Measurements from ENCODE around the gene CBS.
"Not testable (repeated sequence)": the region's sequence is repeated elsewhere in the genome, so short reads cannot be mapped to it uniquely, and the experiment has no call there.

The CBS gene

DNA sequence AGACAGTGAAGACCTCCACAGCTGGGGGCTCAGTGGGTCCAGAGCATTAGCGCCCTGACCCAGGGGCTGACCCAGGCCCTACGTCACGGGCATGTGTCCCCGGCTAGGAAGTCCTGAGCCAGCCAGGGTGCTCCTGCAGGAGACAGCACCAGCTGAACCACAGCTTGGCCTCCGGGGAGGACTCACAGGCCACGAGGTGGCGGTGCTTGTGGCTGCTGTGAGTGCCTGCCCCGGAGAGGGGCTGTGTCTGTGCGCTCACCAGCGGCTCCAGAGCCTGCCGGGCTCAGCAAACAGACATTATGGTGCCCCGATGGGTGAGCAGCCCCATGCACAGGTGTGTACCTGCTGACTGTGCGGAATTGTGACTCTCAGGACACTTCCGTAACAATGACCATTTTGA lies 31.1 kb downstream of the CBS start:
- not testable (repeated sequence) for H3K79me1 ChIP-seq (ENCODE audit: low read depth, low read length); H3K4me2 ChIP-seq (ENCODE audit: insufficient read depth, low read length, poor library complexity, severe bottlenecking)

DNA sequence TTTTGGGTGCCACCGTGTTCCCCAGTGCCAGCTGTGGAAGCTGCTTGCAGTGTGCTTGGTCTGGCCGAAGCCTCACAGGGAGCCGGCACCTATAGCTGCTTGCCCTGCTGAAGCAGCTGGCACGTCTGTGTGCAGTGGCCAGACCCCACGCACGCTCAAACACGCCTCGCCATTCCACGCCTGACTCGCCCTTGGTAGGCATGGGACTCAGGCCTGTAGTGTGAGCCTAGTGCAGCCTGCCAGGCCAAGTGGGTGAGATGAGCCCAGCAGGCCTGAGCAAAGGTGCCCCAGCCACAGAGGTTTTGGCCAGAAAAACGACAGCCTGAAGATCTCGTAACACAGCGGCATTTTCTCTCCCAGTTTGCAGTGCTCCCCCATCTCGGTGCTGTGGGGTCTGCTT lies 32.3 kb downstream of the CBS start:
- not testable (repeated sequence) for H2AK5ac ChIP-seq (ENCODE audit: low read depth, low read length); H3K4me1 ChIP-seq (ENCODE audit: control insufficient read depth in 2 of 2, insufficient read depth in 1 of 2, low read depth in 1 of 2, low read length in 2 of 2); H2BK12ac ChIP-seq (ENCODE audit: low read length); H3K36me3 ChIP-seq (replicated peaks in 1 of 2; ENCODE audit: control insufficient read depth in 2 of 2, insufficient read depth in 2 of 2, low read length in 2 of 2); H4K8ac ChIP-seq (ENCODE audit: low read depth, low read length); H2BK120ac ChIP-seq (ENCODE audit: low read depth, low read length); H3K4ac ChIP-seq (ENCODE audit: low read length); H2BK5ac ChIP-seq (ENCODE audit: low read length); H2AFZ ChIP-seq (ENCODE audit: low read length); H3K9me3 ChIP-seq (replicated peaks in 1 of 2; ENCODE audit: control insufficient read depth in 2 of 2, insufficient read depth in 1 of 2, low read depth in 1 of 2, low read length in 2 of 2); H3K4me3 ChIP-seq (ENCODE audit: low read length in 2 of 2); DNase-seq (ENCODE audit: low spot score); H3K79me1 ChIP-seq (ENCODE audit: low read depth, low read length); H3K4me2 ChIP-seq (ENCODE audit: insufficient read depth, low read length, poor library complexity, severe bottlenecking); H3K14ac ChIP-seq (ENCODE audit: low read length); H4K91ac ChIP-seq (ENCODE audit: low read depth, low read length, poor library complexity); H3K9ac ChIP-seq (ENCODE audit: low read depth, low read length, poor library complexity); H3K27ac ChIP-seq (replicated peaks; ENCODE audit: low read length); H2BK15ac ChIP-seq (ENCODE audit: low read length); H3K23ac ChIP-seq (ENCODE audit: low read depth, low read length, poor library complexity); H3K27me3 ChIP-seq (ENCODE audit: control insufficient read depth in 3 of 3, insufficient read depth in 3 of 3, low read depth in 1 of 3, low read length in 3 of 3); H3K18ac ChIP-seq (ENCODE audit: low read length)
- no CpG with 5 or more reads among the region's 14 CpGs for WGBS, 2 donors (ENCODE audit: extremely low coverage in 2 of 2, insufficient read length in 2 of 2, insufficient replicate concordance in 1 of 2)

More for the DNA sequence above, 31.1 kb downstream of the CBS start:
- H3K9me3 ChIP-seq (replicated peaks in 1 of 2; ENCODE audit: control insufficient read depth in 2 of 2, insufficient read depth in 1 of 2, low read depth in 1 of 2, low read length in 2 of 2); H2BK15ac ChIP-seq (ENCODE audit: low read length); H2BK120ac ChIP-seq (ENCODE audit: low read depth, low read length); H4K8ac ChIP-seq (ENCODE audit: low read depth, low read length); H2AK5ac ChIP-seq (ENCODE audit: low read depth, low read length); H3K4me1 ChIP-seq (ENCODE audit: control insufficient read depth in 2 of 2, insufficient read depth in 1 of 2, low read depth in 1 of 2, low read length in 2 of 2); H3K27me3 ChIP-seq (ENCODE audit: control insufficient read depth in 3 of 3, insufficient read depth in 3 of 3, low read depth in 1 of 3, low read length in 3 of 3); DNase-seq (ENCODE audit: low spot score); H3K9ac ChIP-seq (ENCODE audit: low read depth, low read length, poor library complexity); H2BK5ac ChIP-seq (ENCODE audit: low read length); H3K27ac ChIP-seq (replicated peaks; ENCODE audit: low read length); H3K18ac ChIP-seq (ENCODE audit: low read length); H4K91ac ChIP-seq (ENCODE audit: low read depth, low read length, poor library complexity); H3K4ac ChIP-seq (ENCODE audit: low read length); H3K23ac ChIP-seq (ENCODE audit: low read depth, low read length, poor library complexity); H3K14ac ChIP-seq (ENCODE audit: low read length); H3K36me3 ChIP-seq (replicated peaks in 1 of 2; ENCODE audit: control insufficient read depth in 2 of 2, insufficient read depth in 2 of 2, low read length in 2 of 2); H3K4me3 ChIP-seq (ENCODE audit: low read length in 2 of 2); H2BK12ac ChIP-seq (ENCODE audit: low read length); H2AFZ ChIP-seq (ENCODE audit: low read length): not testable (repeated sequence)
- WGBS, 2 donors (ENCODE audit: extremely low coverage in 2 of 2, insufficient read length in 2 of 2, insufficient replicate concordance in 1 of 2): no CpG with 5 or more reads among the region's 14 CpGs

DNA sequence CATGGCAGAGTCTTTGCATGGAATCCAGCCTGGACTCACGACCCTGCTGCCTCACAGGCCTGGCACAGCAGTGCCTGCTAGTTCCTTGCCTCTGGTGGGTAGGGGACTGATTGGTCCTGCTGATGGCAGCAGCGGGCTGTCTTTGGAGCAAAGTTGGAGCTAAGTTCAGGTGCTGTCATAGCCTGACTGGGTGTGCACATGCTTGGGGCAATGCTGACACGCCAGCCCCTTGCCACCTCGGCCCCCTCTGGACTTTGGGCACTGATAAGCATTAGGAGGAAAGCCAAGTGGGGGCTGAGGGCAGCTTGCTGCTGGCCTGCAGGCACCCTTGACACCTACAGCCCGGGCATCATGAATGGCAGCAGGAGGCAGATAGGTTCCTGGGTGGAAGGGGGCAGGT lies 33.5 kb downstream of the CBS start:
- H2BK5ac ChIP-seq (ENCODE audit: low read length); H4K91ac ChIP-seq (ENCODE audit: low read depth, low read length, poor library complexity); H3K27me3 ChIP-seq (ENCODE audit: control insufficient read depth in 3 of 3, insufficient read depth in 3 of 3, low read depth in 1 of 3, low read length in 3 of 3); H3K23ac ChIP-seq (ENCODE audit: low read depth, low read length, poor library complexity); H3K4ac ChIP-seq (ENCODE audit: low read length); DNase-seq (ENCODE audit: low spot score); H3K9me3 ChIP-seq (replicated peaks in 1 of 2; ENCODE audit: control insufficient read depth in 2 of 2, insufficient read depth in 1 of 2, low read depth in 1 of 2, low read length in 2 of 2); H4K8ac ChIP-seq (ENCODE audit: low read depth, low read length); H3K9ac ChIP-seq (ENCODE audit: low read depth, low read length, poor library complexity); H2BK120ac ChIP-seq (ENCODE audit: low read depth, low read length); H2AFZ ChIP-seq (ENCODE audit: low read length); H3K36me3 ChIP-seq (replicated peaks in 1 of 2; ENCODE audit: control insufficient read depth in 2 of 2, insufficient read depth in 2 of 2, low read length in 2 of 2); H3K4me2 ChIP-seq (ENCODE audit: insufficient read depth, low read length, poor library complexity, severe bottlenecking); H2AK5ac ChIP-seq (ENCODE audit: low read depth, low read length); H3K27ac ChIP-seq (replicated peaks; ENCODE audit: low read length); H3K79me1 ChIP-seq (ENCODE audit: low read depth, low read length); H2BK15ac ChIP-seq (ENCODE audit: low read length); H3K4me1 ChIP-seq (ENCODE audit: control insufficient read depth in 2 of 2, insufficient read depth in 1 of 2, low read depth in 1 of 2, low read length in 2 of 2); H3K14ac ChIP-seq (ENCODE audit: low read length); H2BK12ac ChIP-seq (ENCODE audit: low read length); H3K18ac ChIP-seq (ENCODE audit: low read length); H3K4me3 ChIP-seq (ENCODE audit: low read length in 2 of 2): not testable (repeated sequence)
- WGBS, 2 donors (ENCODE audit: extremely low coverage in 2 of 2, insufficient read length in 2 of 2, insufficient replicate concordance in 1 of 2): no CpG with 5 or more reads among the region's 5 CpGs

DNA sequence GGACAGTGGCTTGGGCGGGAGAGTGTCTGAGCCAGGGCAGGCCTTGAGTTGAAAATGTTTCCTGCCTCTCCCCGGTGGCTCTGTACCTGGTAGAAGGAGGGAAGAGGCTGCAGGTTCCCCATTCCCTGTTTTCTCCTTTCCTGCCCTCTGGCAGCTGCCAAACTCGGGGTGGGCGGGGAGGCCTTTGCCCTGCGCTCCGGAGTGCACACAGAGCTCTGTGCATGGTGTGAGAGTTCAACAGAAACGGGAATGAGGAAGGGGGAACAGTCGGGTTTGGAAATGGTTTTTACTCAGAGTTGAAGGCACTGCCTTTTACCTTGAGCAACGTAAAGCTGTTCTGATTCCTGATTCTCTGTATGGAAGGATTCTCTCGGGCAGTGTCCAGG lies 37.0 kb downstream of the CBS start:
- not testable (repeated sequence) for H3K23ac ChIP-seq (ENCODE audit: low read depth, low read length, poor library complexity); H3K9ac ChIP-seq (ENCODE audit: low read depth, low read length, poor library complexity); H3K79me1 ChIP-seq (ENCODE audit: low read depth, low read length); H3K36me3 ChIP-seq (replicated peaks in 1 of 2; ENCODE audit: control insufficient read depth in 2 of 2, insufficient read depth in 2 of 2, low read length in 2 of 2); H2BK15ac ChIP-seq (ENCODE audit: low read length); H2AFZ ChIP-seq (ENCODE audit: low read length); H2BK120ac ChIP-seq (ENCODE audit: low read depth, low read length); H3K4ac ChIP-seq (ENCODE audit: low read length); H3K14ac ChIP-seq (ENCODE audit: low read length); H4K8ac ChIP-seq (ENCODE audit: low read depth, low read length); H3K4me3 ChIP-seq (ENCODE audit: low read length in 2 of 2); H4K91ac ChIP-seq (ENCODE audit: low read depth, low read length, poor library complexity); H2BK5ac ChIP-seq (ENCODE audit: low read length); H3K9me3 ChIP-seq (replicated peaks in 1 of 2; ENCODE audit: control insufficient read depth in 2 of 2, insufficient read depth in 1 of 2, low read depth in 1 of 2, low read length in 2 of 2); H2BK12ac ChIP-seq (ENCODE audit: low read length); DNase-seq (ENCODE audit: low spot score); H3K4me1 ChIP-seq (ENCODE audit: control insufficient read depth in 2 of 2, insufficient read depth in 1 of 2, low read depth in 1 of 2, low read length in 2 of 2); H2AK5ac ChIP-seq (ENCODE audit: low read depth, low read length); H3K18ac ChIP-seq (ENCODE audit: low read length); H3K27ac ChIP-seq (replicated peaks; ENCODE audit: low read length); H3K27me3 ChIP-seq (ENCODE audit: control insufficient read depth in 3 of 3, insufficient read depth in 3 of 3, low read depth in 1 of 3, low read length in 3 of 3); H3K4me2 ChIP-seq (ENCODE audit: insufficient read depth, low read length, poor library complexity, severe bottlenecking)
- WGBS, 2 donors (ENCODE audit: extremely low coverage in 2 of 2, insufficient read length in 2 of 2, insufficient replicate concordance in 1 of 2): no CpG with 5 or more reads among the region's 10 CpGs

All from neuronal stem cell (in vitro differentiated cells).